ENCODE measurements around the gene SPIN2B. TPM values are rescaled to one million over a fixed set of nuclear protein-coding genes. Genes with fewer than 3 reads are reported as not detected.

The SPIN2B gene
- total and polyA plus RNA-seq, 9 of the 15 experiments (the other 6 are each of a cell fraction or from before 2014, with no cell fraction given), result 6.2 to 23.7 (median 15.2) TPM

GRCh38 chrX:57135287-57135686 is 13.9 kb upstream of the SPIN2B start (continued):
- TF ChIP-seq, protein P1, sequence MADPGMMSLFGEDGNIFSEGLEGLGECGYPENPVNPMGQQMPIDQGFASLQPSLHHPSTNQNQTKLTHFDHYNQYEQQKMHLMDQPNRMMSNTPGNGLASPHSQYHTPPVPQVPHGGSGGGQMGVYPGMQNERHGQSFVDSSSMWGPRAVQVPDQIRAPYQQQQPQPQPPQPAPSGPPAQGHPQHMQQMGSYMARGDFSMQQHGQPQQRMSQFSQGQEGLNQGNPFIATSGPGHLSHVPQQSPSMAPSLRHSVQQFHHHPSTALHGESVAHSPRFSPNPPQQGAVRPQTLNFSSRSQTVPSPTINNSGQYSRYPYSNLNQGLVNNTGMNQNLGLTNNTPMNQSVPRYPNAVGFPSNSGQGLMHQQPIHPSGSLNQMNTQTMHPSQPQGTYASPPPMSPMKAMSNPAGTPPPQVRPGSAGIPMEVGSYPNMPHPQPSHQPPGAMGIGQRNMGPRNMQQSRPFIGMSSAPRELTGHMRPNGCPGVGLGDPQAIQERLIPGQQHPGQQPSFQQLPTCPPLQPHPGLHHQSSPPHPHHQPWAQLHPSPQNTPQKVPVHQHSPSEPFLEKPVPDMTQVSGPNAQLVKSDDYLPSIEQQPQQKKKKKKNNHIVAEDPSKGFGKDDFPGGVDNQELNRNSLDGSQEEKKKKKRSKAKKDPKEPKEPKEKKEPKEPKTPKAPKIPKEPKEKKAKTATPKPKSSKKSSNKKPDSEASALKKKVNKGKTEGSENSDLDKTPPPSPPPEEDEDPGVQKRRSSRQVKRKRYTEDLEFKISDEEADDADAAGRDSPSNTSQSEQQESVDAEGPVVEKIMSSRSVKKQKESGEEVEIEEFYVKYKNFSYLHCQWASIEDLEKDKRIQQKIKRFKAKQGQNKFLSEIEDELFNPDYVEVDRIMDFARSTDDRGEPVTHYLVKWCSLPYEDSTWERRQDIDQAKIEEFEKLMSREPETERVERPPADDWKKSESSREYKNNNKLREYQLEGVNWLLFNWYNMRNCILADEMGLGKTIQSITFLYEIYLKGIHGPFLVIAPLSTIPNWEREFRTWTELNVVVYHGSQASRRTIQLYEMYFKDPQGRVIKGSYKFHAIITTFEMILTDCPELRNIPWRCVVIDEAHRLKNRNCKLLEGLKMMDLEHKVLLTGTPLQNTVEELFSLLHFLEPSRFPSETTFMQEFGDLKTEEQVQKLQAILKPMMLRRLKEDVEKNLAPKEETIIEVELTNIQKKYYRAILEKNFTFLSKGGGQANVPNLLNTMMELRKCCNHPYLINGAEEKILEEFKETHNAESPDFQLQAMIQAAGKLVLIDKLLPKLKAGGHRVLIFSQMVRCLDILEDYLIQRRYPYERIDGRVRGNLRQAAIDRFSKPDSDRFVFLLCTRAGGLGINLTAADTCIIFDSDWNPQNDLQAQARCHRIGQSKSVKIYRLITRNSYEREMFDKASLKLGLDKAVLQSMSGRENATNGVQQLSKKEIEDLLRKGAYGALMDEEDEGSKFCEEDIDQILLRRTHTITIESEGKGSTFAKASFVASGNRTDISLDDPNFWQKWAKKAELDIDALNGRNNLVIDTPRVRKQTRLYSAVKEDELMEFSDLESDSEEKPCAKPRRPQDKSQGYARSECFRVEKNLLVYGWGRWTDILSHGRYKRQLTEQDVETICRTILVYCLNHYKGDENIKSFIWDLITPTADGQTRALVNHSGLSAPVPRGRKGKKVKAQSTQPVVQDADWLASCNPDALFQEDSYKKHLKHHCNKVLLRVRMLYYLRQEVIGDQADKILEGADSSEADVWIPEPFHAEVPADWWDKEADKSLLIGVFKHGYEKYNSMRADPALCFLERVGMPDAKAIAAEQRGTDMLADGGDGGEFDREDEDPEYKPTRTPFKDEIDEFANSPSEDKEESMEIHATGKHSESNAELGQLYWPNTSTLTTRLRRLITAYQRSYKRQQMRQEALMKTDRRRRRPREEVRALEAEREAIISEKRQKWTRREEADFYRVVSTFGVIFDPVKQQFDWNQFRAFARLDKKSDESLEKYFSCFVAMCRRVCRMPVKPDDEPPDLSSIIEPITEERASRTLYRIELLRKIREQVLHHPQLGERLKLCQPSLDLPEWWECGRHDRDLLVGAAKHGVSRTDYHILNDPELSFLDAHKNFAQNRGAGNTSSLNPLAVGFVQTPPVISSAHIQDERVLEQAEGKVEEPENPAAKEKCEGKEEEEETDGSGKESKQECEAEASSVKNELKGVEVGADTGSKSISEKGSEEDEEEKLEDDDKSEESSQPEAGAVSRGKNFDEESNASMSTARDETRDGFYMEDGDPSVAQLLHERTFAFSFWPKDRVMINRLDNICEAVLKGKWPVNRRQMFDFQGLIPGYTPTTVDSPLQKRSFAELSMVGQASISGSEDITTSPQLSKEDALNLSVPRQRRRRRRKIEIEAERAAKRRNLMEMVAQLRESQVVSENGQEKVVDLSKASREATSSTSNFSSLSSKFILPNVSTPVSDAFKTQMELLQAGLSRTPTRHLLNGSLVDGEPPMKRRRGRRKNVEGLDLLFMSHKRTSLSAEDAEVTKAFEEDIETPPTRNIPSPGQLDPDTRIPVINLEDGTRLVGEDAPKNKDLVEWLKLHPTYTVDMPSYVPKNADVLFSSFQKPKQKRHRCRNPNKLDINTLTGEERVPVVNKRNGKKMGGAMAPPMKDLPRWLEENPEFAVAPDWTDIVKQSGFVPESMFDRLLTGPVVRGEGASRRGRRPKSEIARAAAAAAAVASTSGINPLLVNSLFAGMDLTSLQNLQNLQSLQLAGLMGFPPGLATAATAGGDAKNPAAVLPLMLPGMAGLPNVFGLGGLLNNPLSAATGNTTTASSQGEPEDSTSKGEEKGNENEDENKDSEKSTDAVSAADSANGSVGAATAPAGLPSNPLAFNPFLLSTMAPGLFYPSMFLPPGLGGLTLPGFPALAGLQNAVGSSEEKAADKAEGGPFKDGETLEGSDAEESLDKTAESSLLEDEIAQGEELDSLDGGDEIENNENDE (IDR thresholded peaks at IDR 0.05; ENCODE audit: low read depth, low read length), result no peak
- no peak for TF ChIP-seq BRCA1 (IDR thresholded peaks at IDR 0.05)
- TF ChIP-seq BRCA1 (CRISPR knock-in tag; IDR thresholded peaks at IDR 0.05), result no peak
- no peak for TF ChIP-seq PHF21A (IDR thresholded peaks at IDR 0.05; ENCODE audit: borderline replicate concordance, low read depth)
- no peak for TF ChIP-seq DNMT1 (IDR thresholded peaks at IDR 0.05)
- TF ChIP-seq ZNF282 (CRISPR knock-in tag; IDR thresholded peaks at IDR 0.05), result no peak
- TF ChIP-seq BCL6 (CRISPR knock-in tag; IDR thresholded peaks at IDR 0.05), result no peak
- TF ChIP-seq, protein P2, sequence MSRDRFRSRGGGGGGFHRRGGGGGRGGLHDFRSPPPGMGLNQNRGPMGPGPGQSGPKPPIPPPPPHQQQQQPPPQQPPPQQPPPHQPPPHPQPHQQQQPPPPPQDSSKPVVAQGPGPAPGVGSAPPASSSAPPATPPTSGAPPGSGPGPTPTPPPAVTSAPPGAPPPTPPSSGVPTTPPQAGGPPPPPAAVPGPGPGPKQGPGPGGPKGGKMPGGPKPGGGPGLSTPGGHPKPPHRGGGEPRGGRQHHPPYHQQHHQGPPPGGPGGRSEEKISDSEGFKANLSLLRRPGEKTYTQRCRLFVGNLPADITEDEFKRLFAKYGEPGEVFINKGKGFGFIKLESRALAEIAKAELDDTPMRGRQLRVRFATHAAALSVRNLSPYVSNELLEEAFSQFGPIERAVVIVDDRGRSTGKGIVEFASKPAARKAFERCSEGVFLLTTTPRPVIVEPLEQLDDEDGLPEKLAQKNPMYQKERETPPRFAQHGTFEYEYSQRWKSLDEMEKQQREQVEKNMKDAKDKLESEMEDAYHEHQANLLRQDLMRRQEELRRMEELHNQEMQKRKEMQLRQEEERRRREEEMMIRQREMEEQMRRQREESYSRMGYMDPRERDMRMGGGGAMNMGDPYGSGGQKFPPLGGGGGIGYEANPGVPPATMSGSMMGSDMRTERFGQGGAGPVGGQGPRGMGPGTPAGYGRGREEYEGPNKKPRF (IDR thresholded peaks at IDR 0.05; ENCODE audit: low read depth, low read length), result no peak
- TF ChIP-seq RBM14 (IDR thresholded peaks at IDR 0.05; ENCODE audit: borderline replicate concordance, insufficient read depth, low read depth, low read length), result no peak
- no peak for TF ChIP-seq BCLAF1 (IDR thresholded peaks at IDR 0.05; ENCODE audit: borderline replicate concordance in 1 of 2, control insufficient read depth in 1 of 2, low read depth in 2 of 2, low read length in 1 of 2)

Measured in K562 (cell line).